Liver (tissue), 2 donors: ENCODE measurements around the gene RPUSD2.

Source experiments
- MAX ChIP-seq: IDR thresholded peaks from 2 replicates; pipeline ENCODE4 v1.6.1; 2016; ENCODE audit warnings: antibody characterized with exemption
- NR2F2 ChIP-seq: IDR thresholded peaks from 2 replicates; pipeline ENCODE4 v1.6.1; 2016; ENCODE audit warnings: antibody characterized with exemption
- donor health status: healthy.

GRCh38 chr15:40600956-40601355, 31.9 kb downstream of the RPUSD2 start:
- TF ChIP-seq MAX (no peak), NR2F2 (no peak)
